NCI-H748 (cell line): ENCODE results near the gene TMEM42.

Source experiments
- DNase-seq: peaks from one replicate; lab custom pipeline; 2025; ENCODE audit not compliant: unreplicated experiment; lab: John Stamatoyannopoulos, UW

The TMEM42 gene

DNA sequence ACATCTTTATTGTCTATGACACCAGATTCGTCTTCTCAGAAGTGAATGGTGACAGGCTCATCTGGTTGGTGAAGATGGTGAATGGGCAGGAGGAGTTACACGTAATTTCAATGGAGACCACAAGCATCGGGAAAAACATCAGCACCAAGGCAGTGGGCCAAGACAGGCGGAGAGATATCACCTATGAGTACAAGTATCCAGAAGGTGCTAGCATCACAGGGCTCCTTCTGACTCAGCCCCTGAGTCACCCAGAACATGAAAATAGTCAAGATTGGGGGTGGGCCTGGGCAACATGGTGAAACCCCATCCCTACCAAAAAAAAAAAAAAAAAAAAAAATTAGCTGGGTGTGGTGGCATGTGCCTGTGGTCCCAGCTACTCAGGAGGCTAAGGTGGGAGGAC is 45.3 kb downstream of the TMEM42 start:
- no peak for DNase-seq

DNA sequence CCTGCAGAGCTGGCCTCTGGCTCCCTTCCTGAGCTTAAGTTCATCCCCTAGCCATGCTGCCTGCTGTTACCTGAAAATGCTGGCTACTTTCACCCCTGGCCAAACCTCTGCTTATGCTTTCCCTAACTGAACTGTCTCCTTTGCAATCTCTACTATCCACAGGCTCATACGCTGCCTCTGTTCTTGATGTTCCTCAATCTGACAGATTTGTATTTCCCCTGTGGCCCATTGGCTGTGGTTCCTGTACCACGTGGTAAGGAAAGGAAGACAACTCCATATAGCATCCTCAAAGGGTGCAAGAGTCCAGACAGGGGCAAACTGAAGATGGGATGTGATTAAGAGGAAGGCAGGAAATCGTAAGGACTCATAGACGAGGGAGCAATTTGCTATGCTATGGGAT is 45.9 kb downstream of the TMEM42 start:
- no peak for DNase-seq

DNA sequence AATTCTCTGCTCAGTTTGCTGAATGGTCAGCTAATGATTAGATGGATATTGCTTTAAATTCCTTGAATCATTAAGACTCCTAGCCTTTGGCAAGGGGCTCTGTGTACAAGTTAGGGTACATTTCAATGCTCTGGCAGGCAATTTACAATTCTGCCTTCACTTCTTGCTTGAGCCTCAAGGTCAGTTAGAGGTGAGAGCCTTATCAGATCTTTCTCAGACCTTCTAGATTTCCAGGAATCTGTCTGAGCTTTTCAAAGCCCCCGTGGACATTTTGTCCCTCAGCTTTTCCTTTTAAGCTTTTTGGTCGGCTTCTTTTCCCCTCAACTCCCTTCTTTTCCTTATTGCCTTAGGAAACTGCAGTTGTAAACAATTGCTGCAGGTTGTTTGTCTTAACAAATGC is 47.4 kb downstream of the TMEM42 start:
- no peak for DNase-seq

DNA sequence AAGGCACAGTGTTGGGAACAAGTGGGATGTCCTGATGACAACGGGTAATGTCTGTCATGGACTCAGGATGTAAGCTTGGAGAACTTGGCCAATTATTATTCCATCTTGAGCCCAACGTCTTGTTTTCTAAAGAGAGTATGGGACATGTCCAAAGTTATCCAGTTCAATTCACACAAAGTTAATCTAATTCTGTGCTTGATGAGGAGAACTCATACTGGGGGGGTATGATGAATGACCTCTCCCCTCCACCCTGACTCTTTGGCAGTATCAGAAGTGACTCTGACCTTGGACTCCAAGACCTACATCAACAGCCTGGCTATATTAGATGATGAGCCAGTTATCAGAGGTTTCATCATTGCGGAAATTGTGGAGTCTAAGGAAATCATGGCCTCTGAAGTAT is 49.0 kb downstream of the TMEM42 start:
- no peak for DNase-seq

DNA sequence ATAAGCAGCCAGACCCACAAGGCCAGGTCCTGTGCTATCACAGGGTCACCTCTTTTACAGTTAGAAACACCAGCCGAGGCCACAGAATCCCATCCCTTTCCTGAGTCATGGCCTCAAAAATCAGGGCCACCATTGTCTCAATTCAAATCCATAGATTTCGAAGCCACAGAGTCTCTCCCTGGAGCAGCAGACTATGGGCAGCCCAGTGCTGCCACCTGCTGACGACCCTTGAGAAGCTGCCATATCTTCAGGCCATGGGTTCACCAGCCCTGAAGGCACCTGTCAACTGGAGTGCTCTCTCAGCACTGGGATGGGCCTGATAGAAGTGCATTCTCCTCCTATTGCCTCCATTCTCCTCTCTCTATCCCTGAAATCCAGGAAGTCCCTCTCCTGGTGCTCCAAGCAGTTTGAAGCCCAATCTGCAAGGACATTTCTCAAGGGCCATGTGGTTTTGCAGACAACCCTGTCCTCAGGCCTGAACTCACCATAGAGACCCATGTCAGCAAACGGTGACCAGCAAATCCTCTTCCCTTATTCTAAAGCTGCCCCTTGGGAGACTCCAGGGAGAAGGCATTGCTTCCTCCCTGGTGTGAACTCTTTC is 52.3 kb downstream of the TMEM42 start:
- peak; percentile 58 for DNase-seq

DNA sequence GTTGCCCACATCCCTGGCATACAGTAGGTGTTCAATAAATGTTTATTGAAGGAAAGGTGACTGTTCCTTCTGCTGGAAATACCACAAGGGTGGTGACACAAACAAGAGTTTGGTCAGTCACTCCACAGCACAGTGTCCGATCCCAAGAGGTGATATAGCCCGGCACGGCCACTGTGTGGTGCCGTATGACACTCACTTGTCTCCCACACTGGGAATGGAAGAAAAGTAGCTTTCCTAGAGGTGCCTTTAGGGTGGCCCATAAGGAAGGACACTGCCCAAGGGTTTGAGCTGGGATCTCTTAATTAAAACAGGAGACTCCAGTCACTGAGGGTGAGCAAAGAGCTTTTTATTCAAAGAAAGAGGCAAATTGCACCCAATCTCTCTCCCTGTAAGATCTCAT is 53.2 kb downstream of the TMEM42 start:
- no peak for DNase-seq
